Stimulated activated CD8-positive, alpha-beta memory T cell treated with anti-CD3 and anti-CD28 coated beads, Interleukin-15, amount 100 ng/mL, for 48 hours (primary cell): Measurements from ENCODE around the gene SMS.

Experiments
- DNase-seq, 2 donors: peaks; one replicate each; pipeline ENCODE4 v3.0.0-alpha.2; 2020; ENCODE audit warnings: low read depth in 2 of 2

Gene SMS

DNA sequence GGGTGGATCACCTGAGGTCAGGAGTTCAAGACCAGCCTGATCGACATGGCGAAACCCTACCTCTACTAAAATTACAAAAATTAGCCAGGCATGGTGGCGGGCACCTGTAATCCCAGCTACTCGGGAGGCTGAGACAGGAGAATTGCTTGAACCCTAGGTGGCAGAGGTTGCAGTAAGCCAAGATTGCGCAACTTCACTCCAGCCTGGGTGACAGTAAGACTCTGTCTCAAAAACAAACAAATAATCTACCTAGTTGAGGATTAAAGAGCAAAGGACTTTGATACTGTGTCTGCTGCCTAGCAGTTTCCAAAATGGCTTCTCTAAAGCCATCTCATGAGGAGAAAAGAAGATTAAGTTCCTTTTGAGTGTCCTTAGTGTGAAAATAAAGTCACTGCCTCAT, 37.8 kb downstream of the SMS start:
- no peak for DNase-seq

- no peak for DNase-seq
Observed at GRCh38 chrX:21982311-21982710, 41.8 kb downstream of the SMS start.

DNA sequence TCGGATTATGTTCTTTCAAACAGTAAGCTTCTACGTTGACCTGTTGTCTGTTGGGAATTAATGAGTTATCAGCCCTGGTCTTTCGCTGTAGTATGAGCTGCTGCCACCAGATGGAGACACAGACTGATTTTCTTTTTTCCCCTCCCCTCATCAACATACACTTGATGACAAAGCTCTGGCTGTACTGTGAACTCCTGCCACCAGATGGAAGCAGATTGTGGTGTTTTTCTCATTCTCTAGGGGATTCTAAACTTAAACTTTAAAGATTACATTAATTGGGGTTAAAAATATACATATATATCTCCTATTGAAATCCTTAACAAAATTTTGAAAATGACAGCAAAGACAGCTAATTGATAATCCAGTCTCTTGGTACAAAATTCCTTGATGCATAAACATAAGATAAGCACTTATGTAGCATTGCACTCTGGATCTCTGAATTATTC, 44.8 kb downstream of the SMS start:
- peak; percentile 15 to 25 for DNase-seq

DNA sequence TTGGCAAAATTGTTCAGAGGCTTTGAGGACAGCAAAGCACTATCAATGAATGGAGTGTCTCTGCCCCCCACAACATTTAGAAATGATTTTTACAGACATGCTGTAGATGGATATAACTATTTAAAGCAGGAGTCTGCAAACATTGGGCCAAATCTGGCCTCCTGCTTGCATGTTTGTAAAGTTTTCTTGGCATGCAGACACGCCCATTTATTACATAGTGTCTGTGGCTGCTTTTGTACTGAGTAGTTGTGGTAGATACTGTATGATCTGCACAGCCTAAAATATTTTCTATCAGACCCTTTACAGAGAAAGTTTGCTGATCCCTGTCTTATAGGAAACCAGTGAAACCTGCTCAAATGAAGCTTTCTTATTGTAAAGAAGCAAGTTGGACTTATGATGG, 46.1 kb downstream of the SMS start:
- no peak for DNase-seq

GRCh38 chrX:21989384-21989783, 48.9 kb downstream of the SMS start:
- peak; percentile 9 to 11 for DNase-seq

- DNase-seq, result no peak
Observed at GRCh38 chrX:21990832-21991231, 50.3 kb downstream of the SMS start.

DNA sequence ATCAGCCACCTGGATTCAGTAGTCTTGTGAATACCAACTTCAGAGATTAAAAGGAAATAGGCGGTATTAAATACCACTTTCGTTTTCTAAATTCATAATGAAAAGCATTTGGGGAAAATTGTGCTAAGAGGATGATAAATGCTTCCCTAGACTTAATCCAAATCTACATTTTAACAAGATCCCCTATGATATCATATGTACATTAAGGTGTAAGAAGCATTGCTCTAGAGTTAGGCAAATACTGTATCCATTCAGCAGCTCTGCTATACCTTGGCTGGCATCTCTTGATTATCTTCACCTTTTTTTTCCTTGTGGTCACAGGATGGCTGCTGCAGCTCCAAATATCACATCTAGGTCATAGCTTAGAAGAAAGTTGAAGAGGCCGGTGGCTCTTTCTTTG, 51.0 kb downstream of the SMS start:
- no peak for DNase-seq

- no peak for DNase-seq
Observed at GRCh38 chrX:21993265-21993664, 52.8 kb downstream of the SMS start.

GRCh38 chrX:21996872-21997455, 56.5 kb downstream of the SMS start:
- no peak for DNase-seq

DNA sequence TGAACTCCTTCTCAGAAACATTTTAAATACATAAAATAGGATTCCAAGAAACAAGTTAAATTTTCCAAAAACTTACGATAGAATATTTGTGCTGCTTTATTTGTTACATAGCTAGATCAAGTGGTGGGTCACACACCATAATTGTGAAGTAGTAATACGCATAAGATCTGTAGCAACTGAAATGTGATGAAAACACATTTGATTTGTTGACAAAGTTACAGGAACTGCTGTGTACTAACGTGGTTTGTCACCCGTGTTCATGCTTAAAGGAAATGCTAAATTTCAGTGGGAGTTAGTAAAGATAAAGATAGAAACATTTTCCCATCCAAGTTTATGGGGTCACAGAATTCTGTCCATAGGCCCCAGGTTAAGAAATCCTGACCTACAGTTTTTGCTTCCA, 57.5 kb downstream of the SMS start:
- DNase-seq, result no peak

- DNase-seq, result no peak
Observed at GRCh38 chrX:22004866-22005265, 64.4 kb downstream of the SMS start.

DNA sequence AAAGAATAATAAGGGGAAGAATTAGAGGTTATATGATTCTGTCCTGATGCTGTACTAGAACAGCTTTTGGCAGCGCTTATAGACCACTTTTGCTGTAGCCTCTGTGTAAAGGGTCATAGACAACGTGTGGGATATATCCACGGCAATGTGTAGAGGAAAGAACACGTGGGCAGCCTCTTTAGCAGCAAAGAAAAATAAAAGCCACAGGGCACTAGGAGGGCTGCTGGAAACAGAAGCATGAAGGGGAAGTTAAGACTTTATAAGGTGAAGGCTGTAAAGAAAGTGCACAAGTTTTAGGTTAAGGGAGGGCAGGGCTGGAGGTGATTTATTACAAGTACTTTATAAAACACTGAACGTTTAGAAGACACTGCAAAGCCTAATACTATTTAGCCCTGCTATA, 71.5 kb downstream of the SMS start:
- no peak for DNase-seq

GRCh38 chrX:22012931-22013330, 72.4 kb downstream of the SMS start:
- DNase-seq, result no peak

- DNase-seq, result no peak
Observed at GRCh38 chrX:22015139-22015750, 74.7 kb downstream of the SMS start.

- no peak for DNase-seq
Observed at GRCh38 chrX:22021751-22022324, 81.3 kb downstream of the SMS start.

- DNase-seq, result no peak
Observed at GRCh38 chrX:22024577-22024976, 84.1 kb downstream of the SMS start.

- DNase-seq, result no peak
Observed at GRCh38 chrX:22025751-22026150, 85.2 kb downstream of the SMS start.

GRCh38 chrX:22026731-22027130, 86.2 kb downstream of the SMS start:
- no peak for DNase-seq

GRCh38 chrX:22032084-22032483, 91.6 kb downstream of the SMS start, which contains the start of gene PHEX:
Gene PHEX (plus strand): TSS chrX:22032325. CDS start chrX:22033006, 681 bp downstream.
- DNase-seq, result no peak

DNA sequence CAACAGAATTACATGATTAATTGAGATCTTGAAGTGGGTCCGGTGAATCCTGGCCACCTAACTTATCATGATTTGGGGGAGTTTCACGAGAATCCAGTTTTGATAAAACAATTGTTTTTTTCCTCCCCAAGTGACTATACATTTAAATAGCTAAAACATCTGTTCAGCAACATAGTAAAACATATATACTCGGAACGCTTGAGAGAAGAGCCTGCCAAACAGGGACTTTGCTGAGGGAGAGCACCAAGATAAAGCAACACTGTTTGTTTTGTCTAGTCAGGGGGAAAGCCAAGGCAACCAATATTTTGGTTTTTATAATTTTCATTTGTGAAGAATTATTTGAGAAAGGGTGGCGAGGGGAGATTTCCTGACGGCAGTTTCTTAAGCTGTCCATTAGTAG, 92.0 kb downstream of the SMS start:
- no peak for DNase-seq

DNA sequence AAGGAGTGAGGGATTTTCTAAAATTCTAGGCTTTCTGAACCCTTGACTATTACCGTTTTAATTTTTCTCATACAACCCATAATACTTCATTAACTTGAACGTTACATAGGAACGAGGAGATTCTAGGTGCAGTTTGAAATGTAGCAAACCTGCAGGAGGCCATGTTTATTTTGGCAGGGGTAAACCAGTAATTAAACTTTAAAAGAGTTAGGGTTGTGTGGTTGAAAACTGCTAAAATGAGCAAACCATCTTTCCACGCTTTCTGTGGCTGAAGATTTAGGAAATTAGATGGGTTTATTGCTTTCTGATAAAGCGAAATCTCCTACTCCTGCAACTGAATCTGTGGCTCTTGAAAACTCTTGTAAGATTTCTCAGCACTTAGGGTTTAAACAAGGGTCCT, 93.3 kb downstream of the SMS start:
- no peak for DNase-seq

- DNase-seq, result no peak
Observed at GRCh38 chrX:22035236-22035635, 94.7 kb downstream of the SMS start.

GRCh38 chrX:22037225-22037624, 96.7 kb downstream of the SMS start:
- DNase-seq, result no peak
